Measurements from ENCODE around the gene TMEM132A.

GRCh38 chr11:60968223-60968622 is 44.0 kb downstream of the TMEM132A start:
- TF ChIP-seq CTCF (IDR thresholded peaks at IDR 0.05) (no peak), POLR2AphosphoS5 (IDR thresholded peaks at IDR 0.05; ENCODE audit: low read depth, low read length) (no peak)

All from Panc1 (cell line).